Measurements from ENCODE around the gene MLKL.

Gene MLKL

GRCh38 chr16:74738113-74738541 lies 37.5 kb upstream of the MLKL start:
- H3K27ac ChIP-seq, result no peak overlapping the region
- TF ChIP-seq ZFX (IDR thresholded peaks at IDR 0.05; ENCODE audit: borderline replicate concordance) (no peak), CTCF (IDR thresholded peaks at IDR 0.05) (no peak)

DNA sequence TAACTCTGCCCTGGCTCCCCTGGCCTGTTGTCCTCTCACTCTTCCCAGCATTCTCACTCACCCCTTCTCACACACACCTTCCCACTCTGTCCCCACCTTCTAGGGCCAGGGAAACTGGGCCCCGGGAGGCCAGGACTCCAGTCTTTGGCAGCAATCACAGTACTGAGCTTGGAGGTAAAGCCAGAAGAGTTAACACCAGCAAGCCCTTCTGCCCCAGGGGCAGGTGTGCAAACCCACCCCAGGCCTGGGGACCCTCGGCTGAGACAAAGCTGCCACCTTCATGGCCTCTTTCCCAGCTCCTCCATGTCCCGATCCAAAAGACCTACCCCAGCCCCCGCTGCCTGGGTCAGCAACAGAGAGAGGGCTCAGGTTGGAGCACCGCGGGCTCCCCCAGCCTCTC lies 36.9 kb upstream of the MLKL start:
- TF ChIP-seq ZFX (IDR thresholded peaks at IDR 0.05; ENCODE audit: borderline replicate concordance) (no peak), CTCF (IDR thresholded peaks at IDR 0.05) (no peak)
- H3K27ac ChIP-seq, result no peak overlapping the region

DNA sequence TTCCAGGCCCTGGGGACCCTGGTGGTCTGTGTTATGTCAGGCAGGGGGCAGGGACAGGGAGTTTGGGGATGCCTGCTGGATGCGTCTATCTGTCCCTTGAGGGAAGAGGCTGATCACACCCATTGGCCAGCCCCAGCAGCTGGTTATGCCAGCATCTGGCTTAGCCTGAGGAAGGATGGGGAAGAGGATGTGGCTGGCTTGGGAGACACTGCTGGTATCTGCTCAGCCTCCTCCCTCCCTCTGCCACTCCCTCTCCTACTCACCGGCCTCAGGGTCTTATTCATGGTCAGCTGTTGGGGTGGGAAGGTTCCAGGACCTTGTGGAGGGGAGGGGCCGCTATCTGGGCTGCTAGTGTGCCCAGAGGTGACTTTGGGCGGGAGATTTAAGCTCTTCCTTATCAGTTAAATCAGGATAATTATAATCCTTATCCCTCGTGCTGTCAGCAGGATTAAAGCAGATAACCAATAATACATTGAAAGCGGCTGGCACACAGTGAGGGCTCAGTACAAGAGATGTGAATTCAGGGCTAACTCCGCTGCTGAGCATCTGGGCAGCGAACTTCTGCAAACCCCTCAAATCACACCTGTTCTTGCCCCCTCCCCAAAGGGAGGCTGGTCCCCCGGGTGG lies 36.0 kb upstream of the MLKL start:
- no peak overlapping the region for H3K27ac ChIP-seq
- TF ChIP-seq ZFX (IDR thresholded peaks at IDR 0.05; ENCODE audit: borderline replicate concordance) (no peak), CTCF (IDR thresholded peaks at IDR 0.05) (no peak)

DNA sequence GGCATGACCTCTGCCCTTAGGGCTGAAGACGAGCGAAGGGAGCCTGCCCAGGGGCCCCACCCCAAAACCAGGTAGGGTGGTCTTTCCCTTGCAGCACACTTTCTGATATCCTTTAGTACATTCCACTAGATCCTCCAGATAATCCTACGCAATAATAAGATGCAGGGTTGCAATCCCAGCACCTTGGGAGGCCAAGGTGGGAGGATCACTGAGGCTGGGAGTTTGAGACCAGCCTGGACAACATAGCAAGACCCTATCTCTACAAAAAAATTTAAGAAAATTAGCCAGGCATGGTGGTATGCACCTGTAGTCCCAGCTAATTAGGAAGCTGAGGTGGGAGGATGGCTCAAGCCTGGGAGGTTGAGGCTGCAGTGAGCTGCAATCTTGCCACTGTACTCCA lies 34.9 kb upstream of the MLKL start:
- H3K27ac ChIP-seq, result no peak overlapping the region
- TF ChIP-seq CTCF (IDR thresholded peaks at IDR 0.05), result no peak
- no peak for TF ChIP-seq ZFX (IDR thresholded peaks at IDR 0.05; ENCODE audit: borderline replicate concordance)

DNA sequence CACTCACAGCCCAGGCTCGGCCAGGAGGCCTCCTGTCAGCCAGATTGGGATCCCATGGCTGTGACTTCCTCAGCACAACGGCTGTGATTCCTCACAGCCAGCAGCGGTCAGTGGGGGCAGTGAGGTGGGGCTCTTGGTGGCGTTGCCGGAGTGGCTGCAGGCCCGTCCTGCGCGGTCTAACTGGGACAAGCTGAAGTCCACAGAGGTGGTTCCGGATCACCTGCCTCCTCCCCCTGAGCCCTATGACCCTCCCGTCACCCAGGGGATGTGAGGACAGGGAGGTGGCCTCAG lies 34.4 kb upstream of the MLKL start:
- TF ChIP-seq ZFX (IDR thresholded peaks at IDR 0.05; ENCODE audit: borderline replicate concordance), result no peak
- no peak for TF ChIP-seq CTCF (IDR thresholded peaks at IDR 0.05)
- H3K27ac ChIP-seq, result no peak overlapping the region

- no peak overlapping the region for H3K27ac ChIP-seq
- TF ChIP-seq ZFX (IDR thresholded peaks at IDR 0.05; ENCODE audit: borderline replicate concordance) (no peak), CTCF (IDR thresholded peaks at IDR 0.05) (no peak)
These were observed 33.9 kb upstream of the MLKL start for GRCh38 chr16:74734361-74735161.

DNA sequence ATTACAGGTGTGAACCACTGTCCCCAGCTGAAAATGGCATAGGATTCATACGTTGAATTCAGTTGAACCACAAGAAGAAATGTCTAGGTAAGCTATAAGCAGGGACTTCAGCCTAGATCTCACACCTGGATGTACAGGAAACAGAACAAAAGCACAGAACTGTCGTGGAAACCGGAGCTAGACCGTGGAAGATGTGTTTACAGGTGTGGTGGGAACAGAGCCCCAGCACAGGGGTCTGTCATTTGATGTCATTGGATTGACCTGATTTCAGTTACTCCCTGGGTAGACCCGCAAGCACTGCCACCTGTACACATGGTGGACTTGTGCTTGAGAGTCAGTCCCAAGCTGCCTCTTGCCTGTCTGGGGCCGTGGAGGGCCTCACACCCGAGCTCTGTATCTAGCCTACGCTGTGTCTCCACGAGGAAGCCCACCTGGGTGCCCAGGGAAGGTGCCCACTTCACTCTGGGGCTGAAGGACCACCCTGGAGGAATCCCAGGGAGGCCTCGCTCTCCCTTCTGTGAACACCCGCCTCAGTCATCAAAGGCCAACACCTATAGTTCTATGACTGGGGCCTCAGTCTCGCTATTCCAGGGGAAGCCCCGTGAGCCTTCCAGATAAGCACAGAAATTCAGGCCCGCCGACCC lies 32.2 kb upstream of the MLKL start:
- H3K27ac ChIP-seq, result no peak overlapping the region
- TF ChIP-seq ZFX (IDR thresholded peaks at IDR 0.05; ENCODE audit: borderline replicate concordance) (no peak), CTCF (IDR thresholded peaks at IDR 0.05) (no peak)
